ENCODE results near the gene THSD7B.
"Not testable (repeated sequence)": the region's sequence is repeated elsewhere in the genome, so short reads cannot be mapped to it uniquely, and the experiment has no call there.

The THSD7B gene

DNA sequence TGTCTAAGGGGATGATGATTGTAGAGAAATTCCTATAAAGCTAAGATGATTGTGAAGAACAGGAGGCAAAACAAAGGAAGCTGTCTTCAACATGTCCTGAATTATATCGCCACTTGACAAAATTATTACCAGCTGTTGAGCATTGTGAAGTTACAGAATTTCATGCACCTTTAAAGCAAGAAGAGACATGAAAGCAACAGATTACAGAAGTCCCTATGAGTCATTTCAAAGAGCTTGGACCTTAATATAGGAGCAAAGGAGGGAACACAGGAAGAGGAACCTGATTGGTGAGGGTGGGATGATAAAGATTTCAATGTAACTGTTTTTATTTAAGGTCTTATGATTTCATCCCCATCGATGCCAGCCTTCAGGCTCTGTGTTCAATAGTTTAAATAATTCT lies 672.0 kb downstream of the THSD7B start:
- DNase-seq: no peak

DNA sequence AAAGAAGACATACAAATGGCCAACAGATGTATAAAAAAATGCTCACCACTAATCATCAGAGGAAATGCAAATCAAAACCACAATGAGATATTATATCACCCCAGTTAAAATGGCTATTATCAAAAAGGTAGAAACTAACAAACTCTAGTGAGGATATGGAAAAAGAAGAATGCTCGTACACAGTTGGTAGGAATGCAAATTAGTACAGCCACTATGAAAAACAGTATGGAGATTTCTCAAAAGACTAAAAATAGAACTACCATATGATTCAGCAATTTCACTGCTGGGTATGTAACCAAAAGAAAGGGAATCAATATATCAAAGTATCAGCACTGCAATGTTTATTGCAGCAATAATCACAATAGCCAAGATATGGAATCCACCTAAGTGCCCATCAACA lies 679.6 kb downstream of the THSD7B start:
- DNase-seq: no peak

DNA sequence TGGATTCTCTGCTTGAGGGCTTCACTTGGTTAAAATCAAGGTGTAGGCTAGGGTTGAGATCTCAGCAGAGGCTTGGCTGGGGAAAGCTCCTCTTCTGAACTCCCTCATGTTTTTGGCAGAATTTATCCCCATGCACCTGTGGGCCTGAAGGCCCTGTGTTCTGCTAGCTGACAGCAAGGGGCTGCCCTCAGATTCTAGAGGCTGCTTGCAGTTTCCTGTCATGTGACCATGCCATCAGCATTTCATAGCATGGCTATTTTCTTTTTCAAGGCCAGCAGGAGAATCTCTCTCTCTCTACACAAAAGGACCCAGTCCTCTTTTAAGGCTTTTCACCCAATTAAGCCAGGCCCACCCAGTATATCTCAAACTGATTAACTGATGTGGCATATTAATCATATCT lies 684.1 kb downstream of the THSD7B start:
- DNase-seq: no peak

DNA sequence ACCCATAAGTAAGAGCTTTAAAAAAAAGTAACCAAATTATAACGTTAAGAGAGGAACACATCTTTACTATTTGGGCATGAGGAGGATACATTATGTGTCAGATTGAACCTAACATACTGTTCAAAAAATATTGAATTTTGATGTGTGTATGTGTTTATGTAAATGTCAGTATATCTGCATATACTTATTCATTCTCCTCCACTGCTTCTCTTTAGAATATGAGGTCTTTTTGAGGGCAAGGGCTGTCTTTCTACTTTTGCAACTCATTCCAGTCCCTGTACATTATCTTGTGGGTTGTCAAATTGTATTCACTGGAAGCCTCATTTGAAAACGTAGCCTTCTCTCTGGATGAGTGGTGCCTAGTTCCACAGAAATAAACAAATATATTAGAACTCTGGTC lies 689.5 kb downstream of the THSD7B start:
- no peak for DNase-seq

DNA sequence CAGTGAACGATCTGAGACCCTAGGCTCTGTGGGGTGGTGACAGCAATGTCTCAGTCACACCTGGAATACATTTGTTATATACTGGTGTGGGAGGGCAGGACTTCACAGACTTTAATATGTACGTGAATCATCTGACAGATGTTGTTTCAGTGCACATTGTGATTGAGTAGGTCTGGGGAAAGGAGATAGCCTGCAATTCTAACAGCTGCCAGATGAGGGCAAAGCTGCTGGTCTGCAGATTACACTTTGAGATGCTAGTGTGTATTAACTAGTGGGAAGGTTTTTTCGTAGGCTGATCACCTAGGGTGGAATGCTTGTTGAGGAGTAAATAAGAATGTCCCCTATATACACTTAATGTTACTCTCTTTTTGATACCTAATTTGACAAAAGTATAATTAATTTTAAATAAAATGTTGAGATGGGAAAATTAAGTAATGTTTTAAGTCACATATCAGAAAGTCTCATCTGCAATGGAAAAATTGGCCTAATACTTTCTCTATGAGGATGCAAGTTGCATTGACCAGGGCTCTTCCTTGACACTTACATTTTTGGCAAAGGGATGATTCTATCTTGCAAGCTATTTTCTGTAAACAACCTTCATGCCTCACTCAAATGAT lies 702.0 kb downstream of the THSD7B start:
- peak; percentile 58 for DNase-seq

DNA sequence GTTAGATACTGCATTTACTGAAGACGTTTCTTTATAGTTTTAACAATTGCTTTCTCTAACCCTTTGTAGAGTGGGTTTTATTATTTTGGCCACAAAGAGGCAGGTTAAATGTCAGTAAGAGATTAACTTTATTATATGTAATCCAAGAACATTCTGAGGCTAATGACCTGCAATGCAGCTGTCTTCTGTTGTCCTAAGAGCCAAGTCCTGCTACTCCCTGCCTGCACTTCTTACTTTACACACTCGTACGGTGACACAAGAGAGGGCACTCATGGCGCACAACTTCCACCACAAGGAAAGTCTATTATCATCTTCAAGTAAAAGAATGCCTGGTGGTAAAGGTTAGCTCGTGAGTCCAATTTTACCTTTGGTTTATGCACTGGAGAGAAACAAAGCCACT lies 727.9 kb downstream of the THSD7B start:
- no peak for DNase-seq

DNA sequence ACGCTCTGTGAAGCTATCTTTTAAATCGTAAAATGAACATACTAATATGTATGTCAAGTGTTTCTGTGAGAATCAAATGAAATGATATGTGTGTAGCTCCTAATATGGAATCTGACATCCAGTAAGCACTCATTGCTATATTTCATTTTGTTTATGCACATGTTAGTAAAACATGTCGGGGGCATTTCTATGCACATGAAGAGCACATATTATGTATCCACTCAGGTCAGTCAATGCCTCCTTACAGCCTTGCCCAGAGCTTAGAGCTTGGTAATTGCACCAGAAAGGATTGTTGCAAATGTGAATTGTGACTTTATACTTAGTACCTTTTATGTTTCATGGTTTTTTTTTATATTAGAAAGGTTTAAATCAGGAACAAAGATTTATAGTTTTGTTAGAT lies 735.3 kb downstream of the THSD7B start:
- DNase-seq: no peak

DNA sequence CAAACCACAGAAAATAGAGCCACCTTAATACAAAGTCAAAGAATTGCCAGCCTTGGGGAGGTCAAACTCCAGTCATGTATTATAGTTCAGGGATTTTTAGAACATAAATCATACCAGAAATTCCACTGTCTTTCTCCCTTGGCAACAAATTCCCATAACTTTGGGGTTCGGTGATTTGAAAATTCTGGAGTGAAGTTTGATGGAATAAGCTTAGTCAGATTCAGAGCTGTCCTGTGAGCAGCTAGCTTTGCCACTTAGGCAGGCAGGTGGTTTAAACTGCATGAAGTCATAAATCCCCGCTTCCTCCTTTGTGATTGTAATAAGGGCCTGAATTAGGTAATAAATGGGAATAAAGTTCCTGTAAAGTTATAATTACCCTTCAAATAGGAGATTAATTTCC lies 741.9 kb downstream of the THSD7B start:
- DNase-seq: no peak

DNA sequence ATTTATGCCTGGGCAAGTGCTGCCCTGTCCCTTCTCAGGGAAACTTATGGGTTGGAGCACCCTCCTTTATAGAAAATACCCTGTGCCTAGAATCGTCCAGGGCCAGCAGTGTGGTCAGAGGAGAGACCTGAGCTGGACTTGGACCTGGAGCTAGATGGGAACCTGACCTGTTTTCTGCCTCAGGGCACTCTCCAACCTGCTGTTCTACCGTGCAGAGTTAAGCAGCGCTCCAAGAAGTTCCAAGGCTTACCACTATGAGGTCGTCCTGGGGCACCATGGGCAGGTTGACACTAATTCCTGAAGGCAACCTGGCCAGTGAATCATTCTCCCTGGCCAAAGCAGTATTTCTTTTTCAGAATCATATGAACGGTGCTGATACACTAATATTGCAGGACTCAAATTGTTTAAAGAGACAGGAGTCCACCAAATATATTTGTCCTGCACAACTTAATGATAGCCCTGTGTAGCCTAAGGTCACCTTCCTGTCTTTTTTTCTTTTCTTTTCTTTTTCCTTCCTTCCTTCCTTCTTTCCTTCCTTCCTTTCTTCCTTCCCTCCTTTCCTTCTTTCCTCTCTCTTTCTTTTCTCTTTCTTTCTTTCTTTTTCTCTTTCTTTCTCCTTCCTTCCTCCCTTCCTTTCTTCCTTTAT lies 743.5 kb downstream of the THSD7B start:
- no peak for DNase-seq

DNA sequence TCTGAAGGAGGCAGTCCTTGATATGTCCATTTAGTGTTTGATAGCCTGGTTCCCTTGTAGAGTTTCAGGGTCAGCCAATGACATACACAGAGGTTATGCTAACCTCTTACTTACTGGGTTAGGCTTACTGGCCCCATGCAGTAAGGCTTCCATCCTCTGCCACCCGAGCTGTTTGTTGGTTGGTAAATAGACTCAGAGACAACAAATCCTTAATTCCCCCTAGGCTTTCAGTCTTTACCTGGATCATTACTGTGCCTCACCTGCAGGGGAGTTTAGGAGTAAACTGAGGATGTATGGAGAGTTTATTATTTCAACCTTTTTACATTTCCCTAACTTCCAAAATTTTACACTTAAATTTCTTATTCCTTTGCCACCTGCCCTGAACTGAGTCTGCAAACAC lies 746.2 kb downstream of the THSD7B start:
- DNase-seq: no peak

DNA sequence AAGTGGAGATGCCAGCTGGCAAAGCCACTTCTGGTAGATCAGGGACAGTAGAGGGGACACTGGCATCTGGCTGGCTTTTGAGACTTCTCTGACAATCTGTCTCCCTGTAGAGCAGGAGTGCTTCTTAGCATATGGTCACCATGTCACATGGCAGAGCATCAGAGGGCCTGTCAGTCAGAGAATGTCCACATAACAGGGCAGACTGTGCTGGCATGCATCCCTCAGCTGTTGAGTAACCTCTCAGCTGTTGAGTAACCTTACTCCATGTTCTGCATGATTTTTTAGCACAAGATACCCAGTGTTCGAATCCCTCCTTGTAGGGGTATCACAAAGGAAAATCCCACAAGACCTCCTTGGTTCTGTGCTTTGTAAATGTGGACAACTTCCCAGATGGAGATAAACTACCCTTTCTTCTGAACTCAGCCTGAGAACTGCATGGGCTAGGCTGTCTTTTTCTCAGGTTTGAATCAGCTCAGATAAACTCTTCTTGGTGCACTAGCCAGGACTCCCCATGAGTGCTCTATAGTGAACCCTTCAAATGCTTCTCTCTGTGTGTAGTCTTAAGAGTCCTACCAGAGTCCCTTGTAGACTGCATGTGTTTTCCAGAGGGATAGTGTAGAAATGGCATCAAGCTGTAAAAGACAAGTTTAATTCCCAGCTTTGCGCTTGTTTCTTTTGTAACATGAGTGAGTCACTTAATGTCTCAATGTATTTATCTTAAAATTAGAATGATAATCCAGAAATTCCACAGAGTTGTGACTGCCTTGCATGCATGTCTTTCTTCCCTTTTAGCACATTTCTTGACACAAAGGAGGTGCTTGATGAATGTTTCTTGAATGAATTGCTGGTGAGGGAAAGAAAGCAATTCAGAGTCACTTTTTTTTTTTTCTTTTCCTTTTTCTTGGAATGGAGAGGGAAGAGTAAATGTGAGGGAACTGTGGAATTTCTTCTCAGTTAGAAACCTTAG lies 756.6 kb downstream of the THSD7B start:
- no peak for DNase-seq

DNA sequence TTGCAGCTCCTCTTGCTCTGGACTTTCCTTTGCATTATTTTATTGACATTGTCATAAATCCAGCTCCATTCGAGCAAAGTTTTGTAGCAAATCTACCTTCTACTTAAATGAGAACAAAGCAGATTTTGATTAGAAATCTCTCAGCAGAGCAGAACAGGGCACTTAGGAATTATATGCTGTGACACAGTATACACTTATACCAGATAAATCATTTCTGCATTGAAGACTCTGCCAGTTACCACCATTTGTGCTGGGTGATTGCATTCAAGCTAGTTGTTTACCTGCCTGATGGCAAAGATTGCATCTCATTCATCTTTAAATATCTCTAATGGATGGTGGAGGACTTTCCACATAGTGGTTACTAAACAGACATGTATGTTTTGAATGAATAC lies 757.3 kb downstream of the THSD7B start:
- DNase-seq: no peak

DNA sequence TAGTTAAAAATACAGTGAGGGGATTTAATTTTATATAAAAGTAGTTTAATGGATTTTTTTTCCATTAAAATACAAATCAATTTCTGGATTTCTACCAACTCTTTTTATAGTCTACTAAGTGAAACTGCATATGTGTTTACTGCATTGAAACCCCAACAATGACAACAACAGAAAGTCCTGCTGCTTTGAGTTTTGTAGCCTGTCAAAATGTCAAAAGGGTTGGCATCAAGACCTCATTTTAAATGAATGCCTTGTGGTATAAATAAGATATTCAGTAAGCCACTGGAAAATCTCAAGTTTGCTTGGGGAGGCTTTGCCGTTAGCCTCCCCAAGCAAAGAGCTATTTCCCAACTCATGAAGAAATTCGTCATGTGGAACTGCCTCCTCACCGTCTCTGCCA lies 758.6 kb downstream of the THSD7B start:
- DNase-seq: no peak

DNA sequence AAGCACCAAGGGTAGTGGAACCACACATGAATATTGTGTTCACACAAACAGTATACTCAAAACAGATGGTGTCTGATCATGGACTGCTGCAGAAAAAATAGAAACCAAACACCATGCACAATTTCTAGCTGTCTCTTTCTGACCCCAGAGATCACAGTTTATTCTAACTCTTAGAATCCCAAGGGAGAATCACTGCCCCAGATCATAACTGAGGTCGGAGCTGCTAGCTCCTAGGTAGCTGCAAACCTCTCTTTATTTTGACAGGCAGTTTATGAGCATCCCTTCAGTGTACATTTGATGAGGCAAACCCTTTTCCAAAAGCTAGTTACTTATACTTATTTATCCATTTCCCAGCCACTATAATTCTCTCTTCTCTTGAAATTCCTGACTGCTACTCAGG lies 759.8 kb downstream of the THSD7B start:
- no peak for DNase-seq

DNA sequence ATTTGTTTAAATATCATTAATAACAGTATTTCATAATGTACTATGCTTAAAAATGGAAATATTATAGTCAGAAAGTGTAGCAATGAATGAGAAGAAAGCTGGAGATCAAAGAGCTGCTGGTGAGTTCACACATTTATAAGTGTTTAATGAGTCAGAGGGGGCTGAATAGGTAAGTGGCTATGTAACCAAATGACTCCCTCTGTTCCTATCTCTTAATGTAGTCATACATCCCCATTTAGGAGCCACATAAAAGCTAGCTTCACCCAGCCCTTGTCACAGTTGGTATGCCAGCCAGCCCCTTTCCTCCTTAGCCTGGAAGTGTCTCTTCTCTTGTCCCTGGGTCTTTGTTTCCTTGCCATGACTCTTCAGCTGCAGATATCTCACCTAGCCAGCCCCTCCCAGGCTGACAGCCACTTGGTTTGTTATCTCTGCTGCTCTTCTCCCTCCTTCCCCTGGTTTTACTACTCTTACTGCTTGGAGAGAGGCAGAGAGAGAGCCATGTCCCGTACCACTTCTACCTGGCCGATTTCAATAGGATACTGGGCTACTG lies 760.4 kb downstream of the THSD7B start:
- no peak for DNase-seq

DNA sequence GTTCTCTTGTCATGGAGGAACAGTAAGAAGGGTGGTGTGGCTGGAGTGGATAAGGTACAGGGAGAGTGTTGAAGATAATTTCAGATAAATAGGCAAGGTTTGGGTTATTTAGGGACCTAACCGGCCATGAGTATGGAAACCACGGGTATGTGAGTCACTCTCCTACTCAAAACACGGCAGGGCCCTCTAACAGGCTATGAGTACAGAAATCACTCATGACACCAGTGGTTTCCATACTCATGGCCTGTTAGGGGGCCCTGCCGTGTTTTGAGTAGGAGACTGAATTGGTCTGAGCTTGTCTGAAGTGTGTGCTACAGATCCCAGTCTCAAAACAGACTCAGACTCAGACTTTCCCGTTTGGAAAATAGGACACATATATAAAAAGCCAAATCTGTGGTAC lies 770.6 kb downstream of the THSD7B start:
- no peak for DNase-seq

DNA sequence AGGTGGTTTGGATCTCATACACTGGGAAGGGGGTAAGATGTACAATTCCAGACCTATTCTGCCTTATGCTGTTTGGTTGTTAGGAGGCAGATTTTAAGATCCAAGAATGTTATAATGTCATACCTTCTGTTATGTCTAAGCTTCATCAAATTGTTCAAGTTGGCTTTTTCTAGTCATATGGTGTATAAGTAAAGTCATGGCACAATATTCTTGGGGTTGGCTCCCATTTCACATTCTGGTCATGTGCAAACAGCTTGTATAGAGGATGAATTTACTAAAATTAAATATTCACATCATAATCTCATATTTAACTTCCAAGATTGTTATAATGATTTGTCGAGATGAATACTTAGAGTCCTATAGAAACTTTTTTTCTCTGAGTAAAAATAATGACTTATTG lies 774.0 kb downstream of the THSD7B start:
- no peak for DNase-seq

DNA sequence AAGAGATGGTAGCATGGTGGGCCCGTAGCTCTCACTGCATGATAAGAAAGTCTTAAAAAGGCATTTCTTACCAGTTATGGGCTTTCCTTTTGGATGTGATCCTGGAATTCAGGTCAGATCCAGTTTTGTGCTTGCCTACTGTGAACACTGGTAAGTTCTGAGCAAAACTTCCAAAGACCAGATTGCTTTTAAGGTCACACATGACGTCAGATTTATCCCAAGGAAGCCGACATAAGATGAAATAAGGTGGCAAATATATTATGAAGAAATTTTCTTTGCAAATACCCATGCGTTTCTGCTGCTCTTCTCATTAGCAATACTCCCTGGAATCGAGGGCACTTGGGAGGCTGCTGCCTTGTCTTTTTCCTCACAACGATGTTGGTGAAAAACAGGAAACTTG lies 782.5 kb downstream of the THSD7B start:
- no peak for DNase-seq

DNA sequence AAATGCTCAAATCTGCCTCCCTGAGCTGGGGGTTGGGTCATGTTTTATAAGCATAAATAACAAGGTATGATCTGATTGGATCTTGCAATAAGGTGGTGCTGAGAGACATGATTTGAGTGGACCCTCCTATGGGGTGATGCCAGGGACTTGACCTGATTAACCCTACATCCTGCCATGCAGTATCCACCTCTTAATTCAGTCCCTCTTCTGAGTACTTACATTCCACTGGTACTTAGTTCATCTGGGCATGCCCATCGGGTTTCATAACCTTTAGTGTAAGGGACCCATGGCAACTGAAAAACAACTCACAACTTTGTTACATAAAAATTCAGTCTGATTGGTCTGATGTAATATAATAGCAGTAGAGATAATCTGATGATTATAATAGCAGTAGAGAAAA lies 801.0 kb downstream of the THSD7B start:
- no peak for DNase-seq

DNA sequence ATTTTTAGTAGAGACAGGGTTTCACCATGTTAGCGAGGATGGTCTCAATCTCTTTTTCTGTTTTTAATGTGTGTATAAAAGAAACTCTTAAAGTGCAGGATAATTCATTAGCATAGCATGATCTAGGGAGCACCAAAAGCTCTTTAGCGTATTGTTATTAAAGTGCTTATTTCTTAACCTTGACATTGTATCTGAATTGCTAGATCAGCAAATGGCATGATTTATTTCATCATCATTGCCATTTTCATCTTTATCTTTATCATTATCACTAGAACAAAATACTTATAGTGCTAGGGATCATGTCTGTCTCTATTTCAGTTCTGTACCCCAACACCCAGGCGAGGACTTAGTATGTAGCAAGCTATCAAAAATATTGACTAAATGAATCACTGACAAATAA lies 805.1 kb downstream of the THSD7B start:
- no peak for DNase-seq

DNA sequence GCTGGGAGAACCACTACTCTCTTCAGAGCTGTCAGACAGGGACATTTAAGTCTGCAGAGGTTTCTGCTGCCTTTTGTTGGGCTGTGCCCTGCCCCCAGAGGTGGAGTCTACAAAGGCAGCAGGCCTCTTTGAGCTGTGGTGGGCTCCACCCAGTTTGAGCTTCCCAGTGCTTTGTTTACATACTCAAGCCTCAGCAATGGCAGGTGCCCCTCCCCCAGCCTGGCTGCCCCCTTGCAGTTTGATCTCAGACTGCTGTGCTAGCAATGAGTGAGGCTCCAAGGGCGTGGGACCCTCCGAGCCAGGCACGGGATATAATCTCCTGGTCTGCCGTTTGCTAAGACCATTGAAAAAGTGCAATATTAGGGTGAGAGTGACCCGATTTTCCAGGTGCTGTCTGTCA lies 822.5 kb downstream of the THSD7B start:
- not testable (repeated sequence) for DNase-seq

DNA sequence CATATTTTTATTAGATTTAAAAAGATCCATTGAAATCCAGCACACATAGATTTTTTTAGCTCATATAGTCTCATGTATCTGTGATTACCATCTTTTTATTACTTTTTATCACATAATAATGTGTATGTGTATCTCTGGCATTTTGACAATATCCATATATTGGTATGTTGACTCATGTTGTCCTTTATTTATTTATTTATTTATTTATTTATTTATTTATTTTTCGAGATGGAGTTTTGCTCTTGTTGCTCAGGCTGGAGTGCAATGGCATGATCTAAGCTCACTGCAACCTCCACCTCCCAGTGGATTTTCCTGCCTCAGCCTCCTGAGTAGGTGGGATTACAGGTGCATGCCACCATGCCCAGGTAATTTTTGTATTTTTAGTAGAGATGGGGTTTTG lies 823.2 kb downstream of the THSD7B start:
- DNase-seq: not testable (repeated sequence)

DNA sequence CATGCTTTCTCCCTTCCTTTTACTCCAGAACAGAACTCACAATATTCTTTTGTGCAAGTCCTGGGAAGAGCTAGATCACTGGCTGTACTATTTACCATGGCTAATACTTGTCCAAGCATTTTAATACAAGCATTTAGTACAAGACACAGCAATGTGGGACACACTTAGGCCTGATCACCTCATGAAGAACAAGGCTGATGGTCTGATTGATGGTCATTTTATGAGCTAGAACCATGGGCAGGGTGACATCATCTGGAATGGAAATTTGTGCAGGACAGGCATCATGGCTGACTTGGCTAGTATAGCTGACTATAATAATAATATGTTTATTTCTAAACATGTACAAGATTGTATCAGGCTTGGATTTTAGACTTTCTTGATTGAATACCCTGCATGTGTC lies 824.8 kb downstream of the THSD7B start:
- DNase-seq: no peak

All from hematopoietic multipotent progenitor cell treated with erythropoietin and hydrocortisone succinate and interleukin-3 and kit ligand, for 4 days (in vitro differentiated cells).